Glutamatergic neuron (in vitro differentiated cells): ENCODE data around the gene CD63. TPM values are rescaled to one million over a fixed set of nuclear protein-coding genes. Genes with fewer than 3 reads are reported as not detected.

Experiments used
- DNase-seq: peaks from one replicate; pipeline ENCODE4 v3.0.0; 2022
- H3K27ac Mint-ChIP-seq: one replicate; pipeline ENCODE4 v1.8.0; 2020; ENCODE audit warnings: mild to moderate bottlenecking, mixed read lengths, inconsistent platforms; ENCODE audit not compliant: unreplicated experiment
- H3K27me3 Mint-ChIP-seq: one replicate; pipeline ENCODE4 v1.8.0; 2020; ENCODE audit warnings: mild to moderate bottlenecking, moderate library complexity, mixed read lengths, inconsistent platforms; ENCODE audit not compliant: unreplicated experiment
- H3K36me3 Mint-ChIP-seq: one replicate; pipeline ENCODE4 v1.8.0; 2020; ENCODE audit warnings: mild to moderate bottlenecking, mixed read lengths, inconsistent platforms; ENCODE audit not compliant: unreplicated experiment
- H3K4me1 Mint-ChIP-seq: one replicate; pipeline ENCODE4 v1.8.0; 2020; ENCODE audit warnings: mild to moderate bottlenecking, low read depth, mixed read lengths, inconsistent platforms; ENCODE audit not compliant: unreplicated experiment
- H3K4me3 Mint-ChIP-seq: one replicate; pipeline ENCODE4 v1.8.0; 2020; ENCODE audit warnings: mild to moderate bottlenecking, mixed read lengths, inconsistent platforms; ENCODE audit not compliant: unreplicated experiment
- H3K9me3 Mint-ChIP-seq: one replicate; pipeline ENCODE4 v1.8.0; 2020; ENCODE audit warnings: mild to moderate bottlenecking, moderate library complexity, mixed read lengths, inconsistent platforms; ENCODE audit not compliant: unreplicated experiment
- total RNA-seq: library from RNA; stranded (reverse); fragmentation: NEBNext Ultra II Directional; extraction: Animal tissue kit (Norgen Biotek cat#: 25700); gene quantifications from one replicate; pipeline ENCODE4 v1.2.1, GENCODE V29; 2021; ENCODE audit not compliant: unreplicated experiment
- TF ChIP-seq, protein P1 (sequence below): fragments of 200-600 bp; sonication (generic); IDR thresholded peaks from one replicate; pipeline ENCODE4 v1.5.0; 2021; ENCODE audit not compliant: partially characterized antibody, unreplicated experiment

CD63 gene
- total RNA-seq, 1 donor from 2014 or later: 619 TPM

DNA sequence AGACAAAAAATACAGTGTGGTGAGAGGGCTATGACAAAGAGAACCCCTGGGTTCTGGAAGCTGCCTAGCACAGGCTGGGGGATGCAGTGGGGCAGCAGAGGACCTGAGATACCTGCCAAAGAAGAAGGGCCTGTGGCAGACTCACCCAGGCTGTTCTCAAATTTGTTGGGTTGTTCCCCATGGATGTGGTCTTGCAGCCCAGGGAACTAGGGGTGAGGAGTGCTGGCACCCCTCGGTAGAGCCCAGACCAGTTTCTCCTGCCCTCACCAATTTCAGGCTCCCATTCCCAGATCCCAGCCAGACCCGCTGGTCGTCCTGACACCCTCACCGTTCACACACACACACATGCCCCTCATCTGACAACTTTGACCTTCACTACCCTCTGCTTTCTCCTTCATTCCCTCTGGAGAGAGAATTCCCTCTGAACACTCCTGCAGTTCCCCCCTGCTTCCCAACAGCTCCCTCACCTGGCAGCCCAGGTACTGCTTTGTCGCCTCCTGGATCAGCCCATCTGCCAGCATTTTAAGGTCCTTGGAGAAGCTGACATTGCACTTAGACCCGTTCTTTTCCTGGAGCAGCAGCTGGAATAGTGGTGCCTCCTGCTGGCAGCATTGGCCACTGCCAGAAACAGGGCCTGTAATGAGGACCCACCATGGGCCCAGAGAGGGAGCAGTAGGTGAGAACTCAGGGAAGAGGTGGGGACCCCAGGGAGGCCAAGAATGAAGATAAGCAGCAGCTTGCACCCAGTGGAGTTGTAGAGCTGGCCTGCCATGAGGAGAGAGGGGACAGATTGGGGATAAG lies 8.2 kb upstream of the CD63 start:
- Mint-ChIP-seq H3K36me3 (no peaks in the 10 kb centered on the region), H3K9me3 (peaks cover 2% of the 10 kb centered on the region), H3K27ac (peak overlapping the region; percentile 88), H3K4me1 (peaks cover 19% of the 10 kb centered on the region), H3K4me3 (peak overlapping the region; percentile 88), H3K27me3 (peaks cover 2% of the 10 kb centered on the region)
- peak; percentile 83 for DNase-seq
- TF ChIP-seq, protein P1, sequence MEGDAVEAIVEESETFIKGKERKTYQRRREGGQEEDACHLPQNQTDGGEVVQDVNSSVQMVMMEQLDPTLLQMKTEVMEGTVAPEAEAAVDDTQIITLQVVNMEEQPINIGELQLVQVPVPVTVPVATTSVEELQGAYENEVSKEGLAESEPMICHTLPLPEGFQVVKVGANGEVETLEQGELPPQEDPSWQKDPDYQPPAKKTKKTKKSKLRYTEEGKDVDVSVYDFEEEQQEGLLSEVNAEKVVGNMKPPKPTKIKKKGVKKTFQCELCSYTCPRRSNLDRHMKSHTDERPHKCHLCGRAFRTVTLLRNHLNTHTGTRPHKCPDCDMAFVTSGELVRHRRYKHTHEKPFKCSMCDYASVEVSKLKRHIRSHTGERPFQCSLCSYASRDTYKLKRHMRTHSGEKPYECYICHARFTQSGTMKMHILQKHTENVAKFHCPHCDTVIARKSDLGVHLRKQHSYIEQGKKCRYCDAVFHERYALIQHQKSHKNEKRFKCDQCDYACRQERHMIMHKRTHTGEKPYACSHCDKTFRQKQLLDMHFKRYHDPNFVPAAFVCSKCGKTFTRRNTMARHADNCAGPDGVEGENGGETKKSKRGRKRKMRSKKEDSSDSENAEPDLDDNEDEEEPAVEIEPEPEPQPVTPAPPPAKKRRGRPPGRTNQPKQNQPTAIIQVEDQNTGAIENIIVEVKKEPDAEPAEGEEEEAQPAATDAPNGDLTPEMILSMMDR: peak; percentile 75

DNA sequence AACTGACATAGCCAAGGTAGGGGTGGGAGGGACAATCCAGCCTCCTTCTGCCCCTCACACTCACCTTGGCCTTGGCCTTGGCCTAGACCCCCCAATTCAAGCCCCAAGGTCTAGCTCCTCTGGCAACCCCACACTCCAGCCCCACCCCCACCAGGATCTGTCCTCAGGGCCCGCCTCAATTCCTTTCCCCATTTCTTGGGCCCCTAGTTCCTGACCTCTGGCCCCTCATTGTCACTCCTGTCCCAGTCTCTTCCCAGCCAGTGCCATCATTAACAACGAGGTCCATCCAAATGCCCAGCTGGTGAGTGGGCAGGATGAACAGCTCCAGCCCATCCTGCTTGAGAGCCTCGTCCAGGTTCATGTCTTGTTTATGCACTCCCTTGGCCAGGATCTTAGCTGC lies 7.3 kb upstream of the CD63 start:
- H3K36me3 Mint-ChIP-seq: no peaks in the 10 kb centered on the region
- H3K4me1 Mint-ChIP-seq: peaks cover 15% of the 10 kb centered on the region
- H3K4me3 Mint-ChIP-seq: no peak overlapping the region
- peaks cover 1% of the 10 kb centered on the region for H3K9me3 Mint-ChIP-seq
- TF ChIP-seq, protein P1: no peak
- peak overlapping the region; percentile 63 for H3K27ac Mint-ChIP-seq
- no peak for DNase-seq
- peaks cover 2% of the 10 kb centered on the region for H3K27me3 Mint-ChIP-seq

DNA sequence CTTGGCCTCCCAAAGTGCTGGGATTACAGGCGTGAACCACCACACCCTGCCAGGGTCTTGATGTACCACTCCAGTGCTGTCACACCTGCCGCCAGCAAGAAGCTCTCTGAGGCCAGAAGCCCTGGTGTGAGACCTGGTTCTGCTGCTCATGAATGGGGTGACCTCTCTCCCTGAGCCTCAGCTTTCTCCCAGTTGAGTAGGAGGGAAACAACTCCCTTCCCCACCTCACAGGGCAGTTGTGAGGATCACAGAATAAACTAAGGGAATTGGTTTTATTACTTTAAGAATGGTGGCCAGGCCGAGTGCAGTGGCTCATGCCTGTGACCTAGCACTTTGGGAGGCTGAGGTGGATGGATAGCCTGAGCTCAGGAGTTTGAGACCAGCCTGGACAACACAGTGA lies 5.8 kb upstream of the CD63 start:
- TF ChIP-seq, protein P1: no peak
- peaks cover 13% of the 10 kb centered on the region for H3K27me3 Mint-ChIP-seq
- H3K4me3 Mint-ChIP-seq: no peak overlapping the region
- H3K36me3 Mint-ChIP-seq: no peaks in the 10 kb centered on the region
- no peak overlapping the region for H3K27ac Mint-ChIP-seq
- H3K9me3 Mint-ChIP-seq: peaks cover 7% of the 10 kb centered on the region
- H3K4me1 Mint-ChIP-seq: peaks cover 21% of the 10 kb centered on the region
- no peak for DNase-seq

DNA sequence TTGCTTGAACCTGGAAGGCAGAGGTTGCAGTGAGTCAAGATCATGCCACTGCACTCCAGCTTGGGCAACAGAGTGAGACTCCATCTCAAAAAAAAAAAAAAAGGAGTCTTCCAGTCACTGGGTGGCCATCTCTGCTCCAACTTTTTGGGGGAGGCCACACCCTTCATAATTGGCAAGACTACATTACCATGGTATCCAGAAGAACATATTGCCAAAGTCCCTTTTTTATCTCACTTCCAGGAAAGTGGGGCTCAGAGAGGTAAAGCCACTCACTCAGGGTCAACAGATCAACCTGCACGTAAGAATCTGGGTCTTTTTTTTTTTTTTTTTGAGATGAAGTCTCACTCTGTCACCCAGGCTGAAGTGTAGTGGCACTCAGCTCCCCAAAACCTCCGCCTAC lies 5.0 kb upstream of the CD63 start:
- peaks cover 17% of the 10 kb centered on the region for H3K27me3 Mint-ChIP-seq
- TF ChIP-seq, protein P1: no peak
- H3K4me3 Mint-ChIP-seq: no peak overlapping the region
- H3K36me3 Mint-ChIP-seq: no peaks in the 10 kb centered on the region
- peaks cover 22% of the 10 kb centered on the region for H3K4me1 Mint-ChIP-seq
- no peak for DNase-seq
- no peak overlapping the region for H3K27ac Mint-ChIP-seq
- peaks cover 9% of the 10 kb centered on the region for H3K9me3 Mint-ChIP-seq

DNA sequence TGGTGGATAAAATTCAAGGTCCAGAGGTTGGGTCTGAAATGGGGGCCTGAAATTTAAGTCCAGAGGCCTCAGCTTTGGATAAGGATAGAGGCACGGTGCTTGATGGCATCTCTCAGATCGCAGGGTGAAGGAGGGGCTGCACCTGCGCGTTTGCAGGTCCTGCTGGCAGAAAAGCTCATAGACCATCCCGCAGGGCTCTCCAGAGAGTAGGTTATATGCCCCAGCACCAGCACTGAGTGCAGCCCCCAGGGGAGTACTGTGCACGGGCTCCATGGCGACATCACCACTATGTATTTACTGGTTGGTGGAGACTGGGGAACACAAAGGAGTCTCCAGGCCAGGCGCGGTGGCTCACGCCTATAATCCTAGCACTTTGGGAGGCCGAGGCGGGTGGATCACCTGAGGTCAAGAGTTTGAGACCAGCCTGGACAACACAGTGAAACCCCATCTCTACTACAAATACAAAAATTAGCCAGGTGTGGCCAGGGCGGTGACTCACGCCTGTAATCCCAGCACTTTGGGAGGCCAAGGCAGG lies 4.3 kb upstream of the CD63 start:
- Mint-ChIP-seq H3K36me3 (no peaks in the 10 kb centered on the region), H3K27me3 (peaks cover 17% of the 10 kb centered on the region), H3K9me3 (peaks cover 9% of the 10 kb centered on the region), H3K4me3 (peak overlapping the region; percentile 52), H3K4me1 (peaks cover 22% of the 10 kb centered on the region), H3K27ac (peak overlapping the region; percentile 28)
- peak; percentile 42 for DNase-seq
- TF ChIP-seq, protein P1: no peak
